ENCODE results near the gene TBC1D16.

TBC1D16 gene

GRCh38 chr17:79926142-79926604, 109.5 kb downstream of the TBC1D16 start:
- Histone ChIP-seq H4K20me1 (ENCODE audit: insufficient read depth, low read length) (no peaks in the 10 kb centered on the region), H3K79me2 (ENCODE audit: insufficient read depth, low read length) (peaks cover 10% of the 10 kb centered on the region), H3K27ac (ENCODE audit: low read length) (peak overlapping the region; percentile 86), H3K4me3 (ENCODE audit: low read depth in 1 of 2, low read length in 2 of 2) (peak overlapping the region in 1 of 2 experiments; percentile 58; a peak in 2 of 4 replicates), H3K27me3 (ENCODE audit: insufficient read depth, low read length, poor library complexity) (no peaks in the 10 kb centered on the region), H2AFZ (ENCODE audit: low read depth, low read length) (no peak overlapping the region), H3K4me1 (ENCODE audit: insufficient read depth, low read length) (peaks cover 49% of the 10 kb centered on the region), H3K9me3 (ENCODE audit: insufficient read depth, low read length, severe bottlenecking) (no peaks in the 10 kb centered on the region), H3K4me2 (ENCODE audit: insufficient read depth, low read length) (peak overlapping the region; percentile 61), H3K9ac (ENCODE audit: low read depth, low read length) (peak overlapping the region; percentile 65), H3K36me3 (ENCODE audit: insufficient read depth, low read length) (no peaks in the 10 kb centered on the region; the same call in 1 of the 2 replicates)
- peak; percentile 29 for DNase-seq
- no peak for TF ChIP-seq CTCF (IDR thresholded peaks at IDR 0.05; ENCODE audit: borderline replicate concordance, extremely low read depth, low read length, poor library complexity, severe bottlenecking)
- TF ChIP-seq EZH2 (IDR thresholded peaks at IDR 0.05; ENCODE audit: borderline replicate concordance, low read depth, low read length, severe bottlenecking): no peak
- ATAC-seq (ENCODE audit: insufficient read depth, low read depth): no peak

GRCh38 chr17:79925242-79925957, 110.3 kb downstream of the TBC1D16 start:
- H2AFZ ChIP-seq (ENCODE audit: low read depth, low read length): no peak overlapping the region

GRCh38 chr17:79924639-79924976, 111.1 kb downstream of the TBC1D16 start:
- Histone ChIP-seq H3K4me1 (ENCODE audit: insufficient read depth, low read length) (peaks cover 49% of the 10 kb centered on the region), H3K4me3 (ENCODE audit: low read depth in 1 of 2, low read length in 2 of 2) (peak overlapping the region in 1 of 2 experiments; percentile 58; a peak in 2 of 4 replicates), H3K9me3 (ENCODE audit: insufficient read depth, low read length, severe bottlenecking) (no peaks in the 10 kb centered on the region), H3K9ac (ENCODE audit: low read depth, low read length) (peak overlapping the region; percentile 65), H3K4me2 (ENCODE audit: insufficient read depth, low read length) (peak overlapping the region; percentile 61), H3K36me3 (ENCODE audit: insufficient read depth, low read length) (no peaks in the 10 kb centered on the region; the same call in 1 of the 2 replicates), H3K79me2 (ENCODE audit: insufficient read depth, low read length) (peaks cover 10% of the 10 kb centered on the region), H3K27me3 (ENCODE audit: insufficient read depth, low read length, poor library complexity) (no peaks in the 10 kb centered on the region), H3K27ac (ENCODE audit: low read length) (peak overlapping the region; percentile 86), H2AFZ (ENCODE audit: low read depth, low read length) (no peak overlapping the region), H4K20me1 (ENCODE audit: insufficient read depth, low read length) (no peaks in the 10 kb centered on the region)
- DNase-seq: no peak
- no peak for ATAC-seq (ENCODE audit: insufficient read depth, low read depth)
- no peak for TF ChIP-seq CTCF (IDR thresholded peaks at IDR 0.05; ENCODE audit: borderline replicate concordance, extremely low read depth, low read length, poor library complexity, severe bottlenecking)
- TF ChIP-seq EZH2 (IDR thresholded peaks at IDR 0.05; ENCODE audit: borderline replicate concordance, low read depth, low read length, severe bottlenecking): no peak

More at GRCh38 chr17:79925242-79925957, 110.3 kb downstream of the TBC1D16 start:
- peak; percentile 88 for DNase-seq
- H3K4me2 ChIP-seq (ENCODE audit: insufficient read depth, low read length): peak overlapping the region; percentile 61
- TF ChIP-seq EZH2 (IDR thresholded peaks at IDR 0.05; ENCODE audit: borderline replicate concordance, low read depth, low read length, severe bottlenecking) (no peak), CTCF (IDR thresholded peaks at IDR 0.05; ENCODE audit: borderline replicate concordance, extremely low read depth, low read length, poor library complexity, severe bottlenecking) (no peak)
- H3K4me3 ChIP-seq (ENCODE audit: low read depth in 1 of 2, low read length in 2 of 2): peak overlapping the region in 1 of 2 experiments; percentile 58; a peak in 2 of 4 replicates
- peak; percentile 60 for ATAC-seq (ENCODE audit: insufficient read depth, low read depth)
- H3K36me3 ChIP-seq (ENCODE audit: insufficient read depth, low read length): no peaks in the 10 kb centered on the region; the same call in 1 of the 2 replicates
- no peaks in the 10 kb centered on the region for H4K20me1 ChIP-seq (ENCODE audit: insufficient read depth, low read length)
- H3K9me3 ChIP-seq (ENCODE audit: insufficient read depth, low read length, severe bottlenecking): no peaks in the 10 kb centered on the region
- H3K27ac ChIP-seq (ENCODE audit: low read length): peak overlapping the region; percentile 86
- H3K4me1 ChIP-seq (ENCODE audit: insufficient read depth, low read length): peaks cover 49% of the 10 kb centered on the region
- H3K79me2 ChIP-seq (ENCODE audit: insufficient read depth, low read length): peaks cover 10% of the 10 kb centered on the region
- H3K27me3 ChIP-seq (ENCODE audit: insufficient read depth, low read length, poor library complexity): no peaks in the 10 kb centered on the region
- H3K9ac ChIP-seq (ENCODE audit: low read depth, low read length): peak overlapping the region; percentile 65
